Fibroblast of upper back skin (primary cell): ENCODE measurements around the gene LCE1C.

Experiments
- DNase-seq: peaks from one replicate; pipeline ENCODE4 v3.0.0-alpha.2; 2013

Gene LCE1C

GRCh38 chr1:152759453-152760173, 46.8 kb downstream of the LCE1C start:
- no peak for DNase-seq

DNA sequence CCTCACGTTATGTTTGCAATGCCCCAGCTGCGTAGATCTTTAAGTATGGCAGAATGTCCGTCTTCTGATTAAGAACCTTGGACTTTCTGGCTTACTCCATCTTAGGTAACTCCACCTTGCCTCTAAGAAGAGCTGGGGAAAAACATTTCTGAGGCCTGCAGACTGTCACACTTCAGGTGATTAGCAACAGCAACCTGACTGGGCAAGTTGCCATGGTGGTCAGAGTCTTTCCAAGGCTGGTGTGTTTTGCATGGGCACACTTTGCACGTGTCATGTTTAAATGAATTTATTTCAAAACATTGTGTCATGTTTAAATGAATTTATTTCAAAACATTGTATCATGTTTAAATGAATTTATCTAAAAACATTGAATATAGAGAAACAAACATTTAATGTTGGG, 47.8 kb downstream of the LCE1C start:
- DNase-seq, result no peak

DNA sequence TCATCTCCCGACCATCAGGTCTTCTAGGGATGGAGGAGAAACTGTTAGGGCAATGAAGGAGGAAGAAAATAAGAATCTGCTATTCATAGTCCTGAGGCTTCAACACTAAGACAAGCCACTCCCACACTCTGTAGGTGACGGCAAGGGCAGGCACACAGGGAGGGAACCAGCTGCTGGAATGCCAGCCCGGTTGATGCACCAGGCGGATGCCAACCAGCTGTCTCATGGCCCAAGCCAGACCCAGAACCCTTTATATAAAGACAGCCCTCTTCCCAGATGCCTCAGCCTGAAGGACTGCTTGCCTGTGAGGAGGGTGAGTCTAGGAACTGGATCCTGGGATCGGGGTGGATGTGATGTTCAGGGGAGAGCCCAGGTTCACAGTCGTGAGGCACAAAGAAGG, 48.7 kb downstream of the LCE1C start, which contains the start of gene KPRP:
KPRP (plus strand) TSS at position 279 of the 400 bp plus-strand sequence. CDS start 1,564 bp downstream, outside the sequence.
- DNase-seq, result no peak

GRCh38 chr1:152756872-152757271, 49.6 kb downstream of the LCE1C start:
- DNase-seq, result no peak
